CD4-positive, alpha-beta T cell treated with Interleukin-12 subunit alpha and Interleukin-12 subunit beta, for 1 hour (primary cell): Measurements from ENCODE around the gene RIGI.
"Not testable (repeated sequence)": the region's sequence is repeated elsewhere in the genome, so short reads cannot be mapped to it uniquely, and the experiment has no call there.

Source experiments
- DNase-seq: peaks from one replicate; pipeline ENCODE4 v3.0.0-alpha.2; 2020

RIGI gene

GRCh38 chr9:32525709-32526030 lies 326 bp downstream of the RIGI start:
- no peak for DNase-seq

- peak; percentile 24 for DNase-seq
These were observed 896 bp downstream of the RIGI start for GRCh38 chr9:32524892-32525708.

- not testable (repeated sequence) for DNase-seq
These were observed 1.5 kb downstream of the RIGI start for GRCh38 chr9:32524558-32524891.

GRCh38 chr9:32523910-32524309 lies 2.1 kb downstream of the RIGI start:
- no peak for DNase-seq

- DNase-seq = no peak
These were observed 7.7 kb downstream of the RIGI start for GRCh38 chr9:32518276-32518675.

GRCh38 chr9:32516241-32516640 lies 9.8 kb downstream of the RIGI start:
- no peak for DNase-seq

- DNase-seq = no peak
These were observed 17.3 kb downstream of the RIGI start for GRCh38 chr9:32508728-32509127.

- DNase-seq = no peak
These were observed 23.0 kb downstream of the RIGI start for GRCh38 chr9:32503008-32503407.

GRCh38 chr9:32502464-32502863 lies 23.5 kb downstream of the RIGI start:
- DNase-seq = no peak

- no peak for DNase-seq
These were observed 24.1 kb downstream of the RIGI start for GRCh38 chr9:32501868-32502267.

GRCh38 chr9:32500768-32501167 lies 25.2 kb downstream of the RIGI start:
- no peak for DNase-seq

GRCh38 chr9:32497921-32498320 lies 28.1 kb downstream of the RIGI start:
- DNase-seq = no peak

- no peak for DNase-seq
These were observed 35.4 kb downstream of the RIGI start for GRCh38 chr9:32490601-32491000.

- no peak for DNase-seq
These were observed 38.0 kb downstream of the RIGI start for GRCh38 chr9:32487981-32488380.

- DNase-seq = no peak
These were observed 39.0 kb downstream of the RIGI start for GRCh38 chr9:32486839-32487562.

- DNase-seq = no peak
These were observed 42.7 kb downstream of the RIGI start for GRCh38 chr9:32483343-32483742.
